Tibial artery (tissue), 4 donors: ENCODE results near the gene MRGPRD.
A peak's percentile ranks its signal among the peaks of the same experiment; 100 is the strongest.
"Not testable (repeated sequence)": the region's sequence is repeated elsewhere in the genome, so short reads cannot be mapped to it uniquely, and the experiment has no call there.

Experiments used
- DNase-seq, 2 donors: peaks; one replicate each; pipeline ENCODE4 v3.0.0-alpha.2; 2019
- H3K27ac ChIP-seq, 2 donors: fragments of 200-600 bp; sonication (generic) in 1 of 2; 1 replicate in 1 of 2; 2 replicates in 1 of 2; pipeline ENCODE4 v1.5.1; 2018 to 2019; ENCODE audit warnings: mild to moderate bottlenecking in 1 of 2
- H3K27me3 ChIP-seq, 2 donors: fragments of 200-600 bp; sonication (generic) in 1 of 2; one replicate each; pipeline versions ENCODE4 v1.5.1 to v1.6.0; 2016 to 2019
- H3K36me3 ChIP-seq, 3 donors: fragments of 200-600 bp; sonication (generic) in 2 of 3; one replicate each; pipeline ENCODE4 v1.5.1; 2016 to 2019; ENCODE audit warnings: mild to moderate bottlenecking in 2 of 3
- H3K4me1 ChIP-seq, 4 donors: fragments of 200-600 bp; sonication (generic) in 2 of 4; 1 replicate in 3 of 4; 2 replicates in 1 of 4; pipeline ENCODE4 v1.5.1; 2016 to 2019
- H3K4me3 ChIP-seq, 2 donors: fragments of 200-600 bp; sonication (generic) in 1 of 2; 1 replicate in 1 of 2; 2 replicates in 1 of 2; pipeline ENCODE4 v1.5.1; 2018 to 2019; ENCODE audit warnings: mild to moderate bottlenecking in 2 of 2
- H3K9me3 ChIP-seq, 3 donors: fragments of 200-600 bp; sonication (generic) in 1 of 3; one replicate each; pipeline ENCODE4 v1.5.1; 2016 to 2019
- CTCF ChIP-seq, 2 experiments: fragments of 200-600 bp in 1 of 2; fragments of 450-650 bp in 1 of 2; IDR thresholded peaks; one replicate each; pipeline ENCODE4 v1.5.1; 2017 to 2019; ENCODE audit warnings: antibody characterized with exemption in 2 of 2, mild to moderate bottlenecking in 1 of 2, moderate library complexity in 1 of 2
- intact Hi-C: fragments of 100-400 bp; cut with DNase I; formaldehyde crosslinking; loops from one replicate; pipeline ENCODE4 v1.15.0; 2023; ENCODE audit warnings: low total_unique reads

Gene MRGPRD

GRCh38 chr11:69002110-69002569, 21.4 kb upstream of the MRGPRD start:
- TF ChIP-seq CTCF (IDR thresholded peaks at IDR 0.05), result no peak
- Histone ChIP-seq H3K27ac (peak overlapping the region; percentile 91 to 93), H3K4me3 (no peak overlapping the region), H3K27me3 (no peaks in the 10 kb centered on the region), H3K4me1 (peaks cover 17 to 95% (median 78%) of the 10 kb centered on the region in 4 donors), H3K9me3 (no peaks in the 10 kb centered on the region), H3K36me3 (peaks cover 33 to 42% (median 38%) of the 10 kb centered on the region in 3 donors)
- intact Hi-C loops, result loop anchor here (10.0 kb wide), 1 partner anchor 77 kb away; no protein-coding TSS in a partner anchor
- peak in 1 of 2 donors; percentile 85 for DNase-seq

GRCh38 chr11:69001243-69002081, 20.7 kb upstream of the MRGPRD start:
- Histone ChIP-seq H3K4me1 (peaks cover 17 to 90% (median 75%) of the 10 kb centered on the region in 4 donors), H3K4me3 (no peak overlapping the region), H3K27ac (peak overlapping the region; percentile 91 to 93), H3K36me3 (peaks cover 29 to 36% (median 32%) of the 10 kb centered on the region in 3 donors), H3K27me3 (no peaks in the 10 kb centered on the region), H3K9me3 (no peaks in the 10 kb centered on the region)
- intact Hi-C loops, result loop anchor here (10.0 kb wide), 1 partner anchor 77 kb away; no protein-coding TSS in a partner anchor
- DNase-seq, result peak in 1 of 2 donors; percentile 65
- no peak for TF ChIP-seq CTCF (IDR thresholded peaks at IDR 0.05)

- no peaks in the 10 kb centered on the region for H3K27me3 ChIP-seq
- TF ChIP-seq CTCF (IDR thresholded peaks at IDR 0.05), result peak; percentile 72 to 88
- DNase-seq, result peak; percentile 79 to 91
These were observed 20.1 kb upstream of the MRGPRD start for GRCh38 chr11:69000831-69001242.

GRCh38 chr11:69000391-69000790, 19.6 kb upstream of the MRGPRD start:
- TF ChIP-seq CTCF (IDR thresholded peaks at IDR 0.05), result no peak
- Histone ChIP-seq H3K4me3 (no peak overlapping the region), H3K27ac (peak overlapping the region; percentile 91 to 93), H3K36me3 (peaks cover 18 to 26% (median 22%) of the 10 kb centered on the region in 3 donors), H3K27me3 (no peaks in the 10 kb centered on the region), H3K4me1 (peaks cover 17 to 81% (median 70%) of the 10 kb centered on the region in 4 donors), H3K9me3 (no peaks in the 10 kb centered on the region)
- intact Hi-C loops, result loop anchor here (10.0 kb wide), 1 partner anchor 76 kb away; no protein-coding TSS in a partner anchor
- peak in 1 of 2 donors; percentile 21 for DNase-seq

More at GRCh38 chr11:69000831-69001242, 20.1 kb upstream of the MRGPRD start:
- H3K27ac ChIP-seq, result peak overlapping the region; percentile 91 to 93
- H3K36me3 ChIP-seq, result peaks cover 23 to 30% (median 26%) of the 10 kb centered on the region in 3 donors
- peaks cover 17 to 83% (median 72%) of the 10 kb centered on the region in 4 donors for H3K4me1 ChIP-seq
- intact Hi-C loops, result loop anchor here (10.0 kb wide), 1 partner anchor 76 kb away; no protein-coding TSS in a partner anchor
- no peak overlapping the region for H3K4me3 ChIP-seq
- H3K9me3 ChIP-seq, result no peaks in the 10 kb centered on the region

GRCh38 chr11:68999748-69000355, 19.1 kb upstream of the MRGPRD start:
- DNase-seq, result peak in 1 of 2 donors; percentile 59
- not testable (repeated sequence) for H3K9me3 ChIP-seq, H3K4me3 ChIP-seq, H3K27me3 ChIP-seq
- Histone ChIP-seq H3K27ac (peak overlapping the region; percentile 91 to 93), H3K4me1 (peaks cover 17 to 77% (median 65%) of the 10 kb centered on the region in 4 donors), H3K36me3 (peaks cover 13 to 20% (median 16%) of the 10 kb centered on the region in 3 donors)
- intact Hi-C loops, result loop anchor here (10.0 kb wide), 1 partner anchor 75 kb away; no protein-coding TSS in a partner anchor
